Skeletal muscle cell (primary cell): ENCODE data around the gene TNRC6C.
"Not testable (repeated sequence)": the region's sequence is repeated elsewhere in the genome, so short reads cannot be mapped to it uniquely, and the experiment has no call there.

ENCODE experiments used
- DNase-seq: peaks from one replicate; pipeline ENCODE4 v3.0.0-alpha.2; 2010; ENCODE audit warnings: low read depth
- H3K4me3 ChIP-seq: 2 replicates; pipeline ENCODE4 v1.5.1; 2011; ENCODE audit warnings: low read depth, mild to moderate bottlenecking, control low read depth, low read length, moderate library complexity

Gene TNRC6C

GRCh38 chr17:78062596-78062995, 104.1 kb downstream of the TNRC6C start:
- H3K4me3 ChIP-seq = no peak overlapping the region
- no peak for DNase-seq

GRCh38 chr17:78063489-78063888, 105.0 kb downstream of the TNRC6C start:
- H3K4me3 ChIP-seq = no peak overlapping the region
- no peak for DNase-seq

- no peak for DNase-seq
- H3K4me3 ChIP-seq = no peak overlapping the region
Measured at GRCh38 chr17:78064708-78065107, 106.2 kb downstream of the TNRC6C start.

GRCh38 chr17:78066976-78067375, 108.5 kb downstream of the TNRC6C start:
- DNase-seq, H3K4me3 ChIP-seq: not testable (repeated sequence)

- DNase-seq = no peak
- no peak overlapping the region for H3K4me3 ChIP-seq
Measured at GRCh38 chr17:78069695-78070094, 111.2 kb downstream of the TNRC6C start.

- no peak for DNase-seq
- H3K4me3 ChIP-seq = no peak overlapping the region
Measured at GRCh38 chr17:78072961-78073360, 114.5 kb downstream of the TNRC6C start.

- H3K4me3 ChIP-seq = no peak overlapping the region
- no peak for DNase-seq
Measured at GRCh38 chr17:78075011-78075410, 116.5 kb downstream of the TNRC6C start.

- H3K4me3 ChIP-seq = no peak overlapping the region
- DNase-seq = no peak
Measured at GRCh38 chr17:78075545-78075944, 117.0 kb downstream of the TNRC6C start.

GRCh38 chr17:78079253-78079652, 120.8 kb downstream of the TNRC6C start:
- H3K4me3 ChIP-seq = no peak overlapping the region
- DNase-seq = no peak

GRCh38 chr17:78081551-78081950, 123.0 kb downstream of the TNRC6C start:
- DNase-seq = no peak
- H3K4me3 ChIP-seq = no peak overlapping the region

GRCh38 chr17:78082355-78082872, 123.9 kb downstream of the TNRC6C start:
- DNase-seq, H3K4me3 ChIP-seq: not testable (repeated sequence)

- no peak overlapping the region for H3K4me3 ChIP-seq
- DNase-seq = no peak
Measured at GRCh38 chr17:78082988-78083387, 124.5 kb downstream of the TNRC6C start.

GRCh38 chr17:78086740-78087139, 128.2 kb downstream of the TNRC6C start:
- no peak for DNase-seq

GRCh38 chr17:78088529-78088928, 130.0 kb downstream of the TNRC6C start:
- DNase-seq = no peak
- no peak overlapping the region for H3K4me3 ChIP-seq

More at GRCh38 chr17:78086740-78087139, 128.2 kb downstream of the TNRC6C start:
- H3K4me3 ChIP-seq = no peak overlapping the region

- no peak for DNase-seq
- H3K4me3 ChIP-seq = no peak overlapping the region
Measured at GRCh38 chr17:78089576-78090281, 131.2 kb downstream of the TNRC6C start.

GRCh38 chr17:78092794-78093324, 134.4 kb downstream of the TNRC6C start:
- H3K4me3 ChIP-seq = no peak overlapping the region
- no peak for DNase-seq

GRCh38 chr17:78095035-78095434, 136.5 kb downstream of the TNRC6C start:
- no peak for DNase-seq
- H3K4me3 ChIP-seq = no peak overlapping the region

GRCh38 chr17:78096093-78096492, 137.6 kb downstream of the TNRC6C start:
- DNase-seq = no peak
- no peak overlapping the region for H3K4me3 ChIP-seq

GRCh38 chr17:78101112-78101511, 142.6 kb downstream of the TNRC6C start:
- no peak for DNase-seq
- no peak overlapping the region for H3K4me3 ChIP-seq

- DNase-seq = no peak
- H3K4me3 ChIP-seq = no peak overlapping the region
Measured at GRCh38 chr17:78101542-78101941, 143.0 kb downstream of the TNRC6C start.

GRCh38 chr17:78103311-78103710, 144.8 kb downstream of the TNRC6C start:
- no peak for DNase-seq
- no peak overlapping the region for H3K4me3 ChIP-seq
